ENCODE measurements around the gene CHD6.

DNA sequence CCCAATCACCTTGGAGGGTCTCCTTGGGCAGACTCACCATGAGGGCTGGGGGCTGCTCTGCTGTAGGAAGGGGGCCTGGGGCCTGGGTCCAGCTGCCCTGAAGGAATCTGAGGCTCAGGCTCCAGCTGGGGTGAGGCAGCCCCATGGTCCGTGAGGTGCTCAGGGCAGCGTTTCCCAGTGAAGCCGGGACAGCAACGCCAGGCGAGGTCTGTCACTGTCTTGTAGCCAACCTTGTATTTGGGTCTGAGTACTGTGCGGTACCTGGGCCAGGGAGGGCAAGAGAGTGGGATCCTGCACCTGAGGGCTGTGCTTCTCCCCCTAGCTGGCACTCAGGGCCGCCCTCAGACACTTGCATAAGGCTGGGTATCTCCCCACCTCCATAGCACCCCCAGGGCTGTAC lies 254.6 kb downstream of the CHD6 start:
- TF ChIP-seq, protein P1, sequence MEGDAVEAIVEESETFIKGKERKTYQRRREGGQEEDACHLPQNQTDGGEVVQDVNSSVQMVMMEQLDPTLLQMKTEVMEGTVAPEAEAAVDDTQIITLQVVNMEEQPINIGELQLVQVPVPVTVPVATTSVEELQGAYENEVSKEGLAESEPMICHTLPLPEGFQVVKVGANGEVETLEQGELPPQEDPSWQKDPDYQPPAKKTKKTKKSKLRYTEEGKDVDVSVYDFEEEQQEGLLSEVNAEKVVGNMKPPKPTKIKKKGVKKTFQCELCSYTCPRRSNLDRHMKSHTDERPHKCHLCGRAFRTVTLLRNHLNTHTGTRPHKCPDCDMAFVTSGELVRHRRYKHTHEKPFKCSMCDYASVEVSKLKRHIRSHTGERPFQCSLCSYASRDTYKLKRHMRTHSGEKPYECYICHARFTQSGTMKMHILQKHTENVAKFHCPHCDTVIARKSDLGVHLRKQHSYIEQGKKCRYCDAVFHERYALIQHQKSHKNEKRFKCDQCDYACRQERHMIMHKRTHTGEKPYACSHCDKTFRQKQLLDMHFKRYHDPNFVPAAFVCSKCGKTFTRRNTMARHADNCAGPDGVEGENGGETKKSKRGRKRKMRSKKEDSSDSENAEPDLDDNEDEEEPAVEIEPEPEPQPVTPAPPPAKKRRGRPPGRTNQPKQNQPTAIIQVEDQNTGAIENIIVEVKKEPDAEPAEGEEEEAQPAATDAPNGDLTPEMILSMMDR (conservative IDR thresholded peaks at IDR 0.05; ENCODE audit: low read depth in 2 of 2) = no peak
- TF ChIP-seq EZH2 (IDR thresholded peaks at IDR 0.05; ENCODE audit: low read depth, unreplicated experiment) = no peak
- no peak for TF ChIP-seq CREB1 (CRISPR knock-in tag; IDR thresholded peaks at IDR 0.05; ENCODE audit: low read depth)
- no peak for TF ChIP-seq POLR2AphosphoS5 (IDR thresholded peaks at IDR 0.05; ENCODE audit: low read depth)
- TF ChIP-seq JUNB (IDR thresholded peaks at IDR 0.05; ENCODE audit: unreplicated experiment) = no peak
- TF ChIP-seq EZH2phosphoT487 (IDR thresholded peaks at IDR 0.05; ENCODE audit: unreplicated experiment) = no peak
- TF ChIP-seq STAT1 (IDR thresholded peaks at IDR 0.05; ENCODE audit: unreplicated experiment) = no peak
- TF ChIP-seq, protein P2, sequence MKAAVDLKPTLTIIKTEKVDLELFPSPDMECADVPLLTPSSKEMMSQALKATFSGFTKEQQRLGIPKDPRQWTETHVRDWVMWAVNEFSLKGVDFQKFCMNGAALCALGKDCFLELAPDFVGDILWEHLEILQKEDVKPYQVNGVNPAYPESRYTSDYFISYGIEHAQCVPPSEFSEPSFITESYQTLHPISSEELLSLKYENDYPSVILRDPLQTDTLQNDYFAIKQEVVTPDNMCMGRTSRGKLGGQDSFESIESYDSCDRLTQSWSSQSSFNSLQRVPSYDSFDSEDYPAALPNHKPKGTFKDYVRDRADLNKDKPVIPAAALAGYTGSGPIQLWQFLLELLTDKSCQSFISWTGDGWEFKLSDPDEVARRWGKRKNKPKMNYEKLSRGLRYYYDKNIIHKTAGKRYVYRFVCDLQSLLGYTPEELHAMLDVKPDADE (IDR thresholded peaks at IDR 0.05) = no peak
- TF ChIP-seq, protein P3, sequence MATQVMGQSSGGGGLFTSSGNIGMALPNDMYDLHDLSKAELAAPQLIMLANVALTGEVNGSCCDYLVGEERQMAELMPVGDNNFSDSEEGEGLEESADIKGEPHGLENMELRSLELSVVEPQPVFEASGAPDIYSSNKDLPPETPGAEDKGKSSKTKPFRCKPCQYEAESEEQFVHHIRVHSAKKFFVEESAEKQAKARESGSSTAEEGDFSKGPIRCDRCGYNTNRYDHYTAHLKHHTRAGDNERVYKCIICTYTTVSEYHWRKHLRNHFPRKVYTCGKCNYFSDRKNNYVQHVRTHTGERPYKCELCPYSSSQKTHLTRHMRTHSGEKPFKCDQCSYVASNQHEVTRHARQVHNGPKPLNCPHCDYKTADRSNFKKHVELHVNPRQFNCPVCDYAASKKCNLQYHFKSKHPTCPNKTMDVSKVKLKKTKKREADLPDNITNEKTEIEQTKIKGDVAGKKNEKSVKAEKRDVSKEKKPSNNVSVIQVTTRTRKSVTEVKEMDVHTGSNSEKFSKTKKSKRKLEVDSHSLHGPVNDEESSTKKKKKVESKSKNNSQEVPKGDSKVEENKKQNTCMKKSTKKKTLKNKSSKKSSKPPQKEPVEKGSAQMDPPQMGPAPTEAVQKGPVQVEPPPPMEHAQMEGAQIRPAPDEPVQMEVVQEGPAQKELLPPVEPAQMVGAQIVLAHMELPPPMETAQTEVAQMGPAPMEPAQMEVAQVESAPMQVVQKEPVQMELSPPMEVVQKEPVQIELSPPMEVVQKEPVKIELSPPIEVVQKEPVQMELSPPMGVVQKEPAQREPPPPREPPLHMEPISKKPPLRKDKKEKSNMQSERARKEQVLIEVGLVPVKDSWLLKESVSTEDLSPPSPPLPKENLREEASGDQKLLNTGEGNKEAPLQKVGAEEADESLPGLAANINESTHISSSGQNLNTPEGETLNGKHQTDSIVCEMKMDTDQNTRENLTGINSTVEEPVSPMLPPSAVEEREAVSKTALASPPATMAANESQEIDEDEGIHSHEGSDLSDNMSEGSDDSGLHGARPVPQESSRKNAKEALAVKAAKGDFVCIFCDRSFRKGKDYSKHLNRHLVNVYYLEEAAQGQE (IDR thresholded peaks at IDR 0.05; ENCODE audit: unreplicated experiment) = no peak
